ENCODE results near the gene KCTD21.
A peak's percentile ranks its signal among the peaks of the same experiment; 100 is the strongest.
"Not testable (repeated sequence)": the region's sequence is repeated elsewhere in the genome, so short reads cannot be mapped to it uniquely, and the experiment has no call there.

Gene KCTD21, protein sequence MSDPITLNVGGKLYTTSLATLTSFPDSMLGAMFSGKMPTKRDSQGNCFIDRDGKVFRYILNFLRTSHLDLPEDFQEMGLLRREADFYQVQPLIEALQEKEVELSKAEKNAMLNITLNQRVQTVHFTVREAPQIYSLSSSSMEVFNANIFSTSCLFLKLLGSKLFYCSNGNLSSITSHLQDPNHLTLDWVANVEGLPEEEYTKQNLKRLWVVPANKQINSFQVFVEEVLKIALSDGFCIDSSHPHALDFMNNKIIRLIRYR

DNA sequence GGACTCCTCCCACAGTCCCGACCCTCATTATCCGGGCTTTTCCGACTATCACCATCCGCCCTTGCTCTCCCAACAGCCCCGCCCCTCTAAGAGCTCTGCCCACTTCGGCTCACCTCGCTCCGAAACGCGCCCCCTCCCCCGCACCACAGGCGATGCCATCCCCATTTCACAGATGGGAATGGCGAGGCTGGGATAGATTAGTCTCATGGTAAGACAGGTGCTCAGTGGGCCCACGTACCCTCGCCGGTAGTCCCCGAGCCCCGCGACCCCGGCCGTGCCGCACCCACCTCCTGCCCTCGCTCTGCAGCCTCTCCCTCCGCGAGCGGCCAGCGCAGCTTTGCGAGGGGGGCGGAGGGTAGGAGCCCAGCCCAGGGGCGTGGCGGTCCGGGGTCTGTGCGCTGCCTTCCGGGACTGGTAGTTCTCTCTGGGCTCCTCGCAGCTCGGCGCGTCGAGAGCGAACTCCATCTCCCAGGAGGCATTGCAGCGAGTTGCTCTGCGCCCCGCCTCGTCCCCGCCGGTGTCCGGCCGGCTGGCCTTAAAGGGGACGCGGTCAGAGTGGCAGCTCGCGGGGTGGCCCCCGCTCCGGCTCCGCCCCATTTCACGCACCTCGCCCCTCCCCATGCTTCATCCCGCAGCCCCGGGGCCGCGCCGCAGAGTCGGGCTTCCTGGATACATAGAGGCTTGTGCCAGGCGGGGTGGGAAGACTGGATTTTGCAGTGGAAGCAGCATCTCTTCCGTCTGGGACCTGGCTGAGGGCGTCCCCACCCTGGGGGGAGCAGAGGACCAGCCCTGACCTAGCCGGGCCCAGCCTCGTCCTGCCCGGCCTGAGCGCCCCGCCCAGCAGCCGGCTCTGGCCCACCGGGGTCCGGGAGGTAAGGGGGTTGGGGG, at the start of gene KCTD21, which contains the start of gene USP35:
Gene KCTD21 (minus strand): TSS at position 341 of the 888 bp plus-strand sequence. CDS start 14,072 bp downstream, outside the sequence.
Gene USP35 (plus strand): TSS at position 634 of the 888 bp plus-strand sequence. CDS start 7,327 bp downstream, outside the sequence.
- DNase-seq = peak; percentile 98

DNA sequence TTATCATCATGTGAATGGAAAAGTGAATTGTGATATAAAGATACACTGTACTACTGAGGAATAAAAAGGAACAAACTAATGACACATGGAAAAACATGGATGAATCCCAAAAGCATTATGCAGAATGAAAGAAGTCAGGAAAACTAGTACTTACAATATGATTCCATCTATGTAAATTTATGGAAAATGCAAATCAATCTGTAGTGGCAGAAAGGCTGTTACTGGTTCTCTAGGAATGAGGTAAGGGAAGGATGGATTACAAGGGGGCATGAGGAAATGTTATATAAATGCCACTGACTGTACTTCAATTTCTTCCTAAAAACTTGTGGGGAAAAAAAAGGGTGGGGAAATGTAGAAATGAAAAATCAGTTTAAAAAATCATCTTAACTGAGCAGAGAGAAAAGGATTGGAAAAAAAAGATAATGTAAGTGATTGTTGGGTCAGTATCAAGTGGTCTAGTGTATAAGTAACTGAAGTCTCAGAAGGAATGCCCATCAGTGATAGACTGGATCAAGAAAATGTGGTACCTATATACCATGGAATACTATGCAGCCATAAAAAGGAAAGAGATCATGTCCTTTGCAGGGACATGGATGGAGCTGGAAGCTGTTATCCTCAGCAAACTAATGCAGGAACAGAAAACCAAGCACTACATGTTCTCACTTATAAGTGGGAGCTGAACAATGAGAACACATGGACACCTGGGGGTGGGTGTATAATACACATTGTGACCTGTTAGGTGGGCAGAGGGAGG, 49.0 kb upstream of the KCTD21 start:
- DNase-seq = no peak

DNA sequence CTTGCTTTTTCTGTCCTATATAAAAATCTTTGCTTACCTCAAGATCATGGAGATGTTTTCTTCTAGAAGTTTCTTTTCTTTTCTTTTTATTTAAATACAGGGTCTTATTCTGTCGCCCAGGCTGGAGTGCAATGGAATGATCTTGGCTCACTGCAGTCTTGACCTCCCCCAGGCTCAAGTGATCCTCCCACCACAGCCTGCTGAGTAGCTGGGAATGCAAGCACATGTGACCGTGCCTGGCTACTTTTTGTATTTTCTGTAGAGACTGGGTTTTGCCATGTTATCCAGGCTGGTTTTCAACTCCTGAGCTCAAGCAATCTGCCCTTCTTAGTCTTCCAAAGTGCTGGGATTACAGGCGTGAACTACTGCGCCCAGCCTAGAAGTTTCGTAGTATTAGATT, 45.6 kb upstream of the KCTD21 start:
- DNase-seq = no peak

DNA sequence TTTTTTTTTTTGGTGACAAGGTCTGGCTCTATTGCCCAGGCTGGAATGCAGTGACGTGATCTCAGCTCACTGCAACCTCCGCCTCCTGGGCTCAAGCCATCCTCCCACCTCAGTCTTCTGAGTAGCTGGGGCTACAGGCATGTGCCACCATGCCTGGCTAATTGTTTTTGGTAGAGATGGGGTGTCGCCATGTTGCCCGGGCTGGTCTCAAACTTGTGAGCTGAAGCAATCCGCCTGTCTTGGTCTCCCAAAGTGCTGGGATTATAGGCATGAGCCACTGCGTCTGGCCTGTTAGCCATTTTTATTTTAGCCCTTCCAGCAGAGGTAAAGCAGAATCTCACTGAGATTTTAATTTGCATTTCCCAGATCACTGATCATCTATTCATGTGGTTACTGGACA, 44.6 kb upstream of the KCTD21 start:
- DNase-seq = not testable (repeated sequence)

DNA sequence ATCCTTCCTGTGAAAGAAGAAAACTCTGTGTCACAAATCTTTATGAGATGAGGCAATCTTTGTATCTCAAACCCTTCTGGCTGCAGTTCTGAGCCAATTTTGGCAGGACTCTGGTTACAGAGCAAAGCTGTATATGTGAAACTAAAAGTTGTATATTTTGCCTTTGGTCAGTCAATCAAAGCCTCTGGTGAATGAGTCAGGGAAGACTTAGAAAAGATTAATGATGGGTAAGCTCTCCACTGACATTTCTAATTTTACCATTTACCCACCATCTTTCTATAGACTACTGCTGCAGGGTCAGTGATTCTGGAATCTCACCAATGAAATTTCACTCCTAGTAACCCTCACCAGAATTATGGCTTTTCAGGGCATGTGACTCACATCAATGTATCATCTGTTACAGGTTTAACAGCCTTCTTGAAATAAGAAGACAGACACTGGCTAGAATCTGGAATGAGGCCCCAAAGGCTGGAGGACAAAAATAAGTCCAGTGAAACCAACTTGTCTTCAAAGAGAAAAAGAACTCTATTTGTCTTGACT, 43.6 kb upstream of the KCTD21 start:
- DNase-seq = no peak

DNA sequence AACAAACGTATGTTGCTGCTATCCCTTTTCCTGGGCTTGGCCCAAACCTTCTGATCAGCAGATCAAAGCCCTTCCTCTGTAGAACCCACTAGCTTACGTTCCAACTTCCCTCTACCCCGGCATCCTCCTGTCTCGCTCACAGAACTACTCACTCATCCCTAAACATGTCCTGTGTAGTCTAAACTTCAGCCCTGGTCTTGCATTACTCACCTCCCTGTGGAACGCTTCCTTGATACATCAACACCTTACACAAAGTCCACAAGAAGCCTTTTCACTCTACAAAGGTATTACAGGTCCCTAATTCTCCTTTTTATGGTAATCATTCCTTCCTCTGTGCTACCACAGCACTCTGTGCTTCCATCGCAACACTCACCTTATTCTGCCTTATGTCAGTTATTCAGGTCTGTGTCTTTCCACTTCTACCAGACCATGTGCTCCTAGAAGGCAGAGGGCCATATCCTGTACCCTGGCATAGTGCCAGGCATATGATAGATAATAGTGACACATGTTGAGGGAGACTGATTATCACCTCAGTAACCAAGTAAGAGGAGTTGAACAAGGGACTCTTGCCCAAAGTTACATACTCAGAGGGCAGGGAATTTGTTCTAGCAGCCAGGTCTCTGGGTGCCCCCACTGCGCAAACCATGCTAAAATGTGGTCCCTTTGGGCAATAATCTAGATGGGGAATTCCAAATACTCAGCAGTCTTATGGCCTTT, 41.9 kb upstream of the KCTD21 start:
- no peak for DNase-seq

DNA sequence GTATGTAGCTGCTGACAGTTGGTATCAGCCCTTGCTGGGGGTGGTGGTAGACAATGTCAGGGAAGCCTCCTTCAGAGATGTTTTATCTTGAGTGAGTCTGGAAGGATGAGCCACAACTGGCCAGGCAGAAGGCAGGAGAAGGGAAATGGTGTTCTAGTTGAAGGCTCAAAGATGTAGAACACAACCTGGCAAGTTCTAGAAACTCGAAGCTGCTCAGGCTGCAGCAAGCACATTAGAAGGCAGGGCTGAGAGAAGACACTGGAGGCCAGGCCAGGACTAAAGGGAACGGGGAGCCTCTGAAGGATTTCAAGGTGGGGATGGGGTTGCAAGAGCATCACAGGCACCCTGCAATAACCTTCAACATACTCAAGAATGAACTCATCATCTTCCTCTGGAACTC, 40.7 kb upstream of the KCTD21 start:
- DNase-seq = no peak

DNA sequence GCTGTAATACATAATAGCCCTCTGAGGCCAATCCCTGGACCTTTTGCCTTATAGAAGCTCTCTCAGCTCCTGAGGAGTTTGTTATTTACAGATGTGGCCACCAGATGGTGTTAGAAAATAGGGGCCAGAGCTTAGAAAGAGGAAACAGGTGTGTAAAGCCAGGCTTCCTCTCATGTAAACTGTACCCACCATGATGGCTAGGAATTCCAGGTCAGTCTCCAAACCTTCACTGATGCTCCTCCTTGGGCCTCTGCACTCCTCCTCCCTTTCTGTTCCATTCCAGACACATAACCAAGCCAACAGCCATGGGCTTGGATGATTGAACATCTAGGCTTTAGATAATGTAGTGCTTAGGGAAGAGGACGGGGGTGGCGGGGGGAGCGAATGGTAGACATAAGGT, 40.0 kb upstream of the KCTD21 start:
- DNase-seq = peak; percentile 74

DNA sequence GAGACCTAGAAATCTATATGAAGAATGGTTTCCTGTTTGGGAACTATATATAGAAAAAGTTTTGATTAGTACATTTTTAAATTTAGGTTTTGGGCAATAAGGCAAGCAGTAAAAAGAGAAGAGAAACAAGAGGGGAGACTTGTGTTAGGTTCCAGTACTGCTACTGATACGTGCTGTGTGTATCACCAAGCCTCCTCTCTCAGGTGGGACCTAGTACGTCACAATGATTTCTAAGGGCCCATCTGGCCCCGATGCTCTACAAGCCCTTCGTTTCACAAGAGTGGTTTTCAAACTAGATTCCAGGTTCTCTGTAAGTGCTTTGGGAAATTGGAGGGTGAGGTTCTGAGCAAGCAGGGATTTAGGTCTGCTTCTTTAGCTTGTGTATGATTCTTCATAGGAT, 39.5 kb upstream of the KCTD21 start:
- DNase-seq = no peak

DNA sequence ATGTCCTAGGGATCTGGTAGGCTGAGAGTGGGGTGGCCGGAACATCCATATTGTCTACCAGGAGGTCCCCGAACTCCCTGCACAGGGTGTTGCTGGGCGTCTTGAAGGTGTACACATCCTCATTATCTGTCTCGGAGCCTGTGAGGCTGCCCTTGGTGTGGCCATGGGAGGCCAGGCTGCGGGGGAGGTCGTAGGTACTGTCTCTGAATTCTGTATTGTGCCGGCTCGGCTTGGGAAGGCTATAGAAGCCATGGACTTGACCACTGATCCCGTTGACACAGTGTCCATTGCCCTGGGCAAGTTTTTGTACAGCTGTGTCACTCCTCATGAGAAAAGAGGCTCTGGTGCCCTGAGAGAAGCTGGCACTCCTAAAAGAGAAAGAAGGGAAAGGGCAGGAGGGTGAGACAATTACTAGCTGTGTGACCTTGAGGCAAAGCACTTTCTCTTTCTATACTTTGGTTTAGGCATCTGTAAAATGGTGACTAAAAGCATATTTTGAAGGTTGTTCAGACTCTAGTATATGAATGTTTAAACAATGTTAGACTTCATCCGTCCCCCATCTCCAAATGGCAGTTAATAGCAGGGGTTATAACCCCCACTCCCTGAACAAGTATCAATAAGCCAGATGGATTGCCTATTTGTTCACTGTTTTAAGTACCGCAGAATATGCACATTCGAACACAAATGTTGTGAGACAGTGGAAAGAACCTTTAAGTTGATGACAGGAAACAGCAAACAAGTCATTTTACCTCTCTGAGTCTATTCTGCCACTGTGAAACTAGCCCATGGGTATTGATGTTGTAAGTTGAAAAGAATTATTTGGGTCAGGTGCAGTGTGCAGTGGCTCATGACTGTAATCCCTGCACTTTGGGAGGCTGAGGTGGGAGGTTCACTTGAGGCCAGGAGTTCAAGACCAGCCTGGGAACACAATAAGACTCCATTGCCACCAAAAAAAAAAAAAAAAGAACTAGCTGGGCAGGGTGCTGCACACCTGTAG, 38.6 kb upstream of the KCTD21 start:
- DNase-seq = no peak

DNA sequence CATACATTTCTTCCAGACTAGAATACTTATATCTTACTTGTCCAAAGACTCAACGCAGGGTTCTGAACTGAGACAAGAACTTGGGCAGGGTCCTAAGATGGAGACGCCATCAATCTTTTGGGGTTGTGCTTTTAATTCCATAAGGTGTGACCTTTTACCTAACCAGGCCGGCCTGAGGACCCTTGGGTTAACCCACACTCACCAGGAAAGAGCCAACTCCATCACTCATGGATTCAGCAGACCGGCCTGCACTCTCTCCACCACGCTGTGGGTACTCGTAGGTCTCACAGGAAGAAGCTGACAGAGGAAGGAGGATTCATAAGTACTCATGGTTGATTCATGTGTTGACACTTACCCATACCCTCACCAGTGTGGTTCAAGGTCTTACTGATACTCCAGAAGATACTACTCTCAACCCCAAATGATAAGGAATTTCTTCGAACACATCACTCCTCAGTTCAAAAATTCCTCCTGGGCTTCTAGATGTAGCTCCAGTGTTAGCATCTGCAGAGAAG, 36.5 kb upstream of the KCTD21 start:
- no peak for DNase-seq

DNA sequence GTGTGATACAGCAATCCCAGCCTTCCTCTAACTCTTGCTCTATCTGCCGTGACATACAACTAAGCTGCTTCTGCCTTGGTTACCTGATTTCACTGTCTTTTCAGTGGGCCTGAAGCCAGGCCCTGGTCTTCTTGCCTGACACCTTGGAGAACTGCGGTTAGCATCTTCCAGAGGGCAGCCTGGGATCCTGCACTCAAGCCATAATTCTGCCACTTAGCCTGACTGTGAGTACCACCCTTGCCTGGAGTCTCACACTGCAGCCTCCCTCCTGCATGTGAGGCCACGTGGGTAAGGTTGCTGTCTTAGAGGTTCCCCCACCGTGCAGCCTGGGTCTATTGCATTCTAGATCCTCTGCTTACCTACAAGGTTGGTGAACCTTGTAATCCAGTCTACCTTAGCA, 36.1 kb upstream of the KCTD21 start:
- DNase-seq = no peak

DNA sequence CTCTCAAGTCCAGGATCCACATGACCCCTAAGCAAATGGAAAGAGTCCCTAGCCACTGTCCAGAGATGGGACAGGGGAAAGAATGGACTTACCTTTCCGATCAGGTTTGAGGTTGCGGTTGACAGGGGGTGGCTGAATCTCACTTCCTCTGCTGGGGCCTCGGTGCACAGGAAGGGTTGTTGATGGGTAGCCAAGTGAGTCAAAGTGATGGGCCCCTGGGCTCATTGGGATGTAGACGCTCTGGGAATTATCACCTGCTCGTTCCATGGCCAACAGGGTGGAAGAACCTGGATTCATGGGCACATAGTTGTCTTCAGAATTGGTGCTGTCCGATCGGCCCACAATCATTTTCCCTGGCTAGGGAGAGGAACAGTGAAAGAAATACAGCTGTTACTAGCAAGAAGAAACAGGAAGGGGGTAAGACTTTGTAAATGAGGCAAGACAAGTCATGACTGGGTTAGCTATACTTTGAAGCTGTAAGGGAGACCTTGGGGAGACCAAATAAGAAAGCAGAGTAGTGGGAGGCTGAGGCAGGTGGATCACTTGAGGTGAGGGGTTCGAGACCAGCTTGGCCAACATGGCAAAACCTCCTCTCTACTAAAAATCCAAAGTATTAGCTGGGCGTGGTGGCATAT, 35.0 kb upstream of the KCTD21 start:
- DNase-seq = no peak

DNA sequence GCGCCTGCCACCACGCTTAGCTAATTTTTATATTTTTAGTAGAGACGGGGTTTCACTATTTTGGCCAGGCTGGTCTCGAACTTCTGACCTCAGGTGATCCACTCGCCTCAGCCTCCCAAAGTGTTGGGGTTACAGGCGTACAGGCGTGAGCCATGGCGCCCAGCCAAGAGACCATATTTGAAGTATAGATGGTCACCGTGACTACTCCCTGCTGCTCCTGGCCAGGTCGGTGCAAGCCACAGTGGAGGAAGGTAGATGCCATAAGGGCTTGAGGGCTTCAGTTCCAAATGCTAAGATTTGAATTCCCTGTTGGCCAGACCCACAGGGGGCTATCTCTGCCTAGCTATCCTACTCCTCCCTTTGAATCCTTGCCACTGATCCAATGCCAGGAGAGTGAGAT, 34.3 kb upstream of the KCTD21 start:
- not testable (repeated sequence) for DNase-seq

DNA sequence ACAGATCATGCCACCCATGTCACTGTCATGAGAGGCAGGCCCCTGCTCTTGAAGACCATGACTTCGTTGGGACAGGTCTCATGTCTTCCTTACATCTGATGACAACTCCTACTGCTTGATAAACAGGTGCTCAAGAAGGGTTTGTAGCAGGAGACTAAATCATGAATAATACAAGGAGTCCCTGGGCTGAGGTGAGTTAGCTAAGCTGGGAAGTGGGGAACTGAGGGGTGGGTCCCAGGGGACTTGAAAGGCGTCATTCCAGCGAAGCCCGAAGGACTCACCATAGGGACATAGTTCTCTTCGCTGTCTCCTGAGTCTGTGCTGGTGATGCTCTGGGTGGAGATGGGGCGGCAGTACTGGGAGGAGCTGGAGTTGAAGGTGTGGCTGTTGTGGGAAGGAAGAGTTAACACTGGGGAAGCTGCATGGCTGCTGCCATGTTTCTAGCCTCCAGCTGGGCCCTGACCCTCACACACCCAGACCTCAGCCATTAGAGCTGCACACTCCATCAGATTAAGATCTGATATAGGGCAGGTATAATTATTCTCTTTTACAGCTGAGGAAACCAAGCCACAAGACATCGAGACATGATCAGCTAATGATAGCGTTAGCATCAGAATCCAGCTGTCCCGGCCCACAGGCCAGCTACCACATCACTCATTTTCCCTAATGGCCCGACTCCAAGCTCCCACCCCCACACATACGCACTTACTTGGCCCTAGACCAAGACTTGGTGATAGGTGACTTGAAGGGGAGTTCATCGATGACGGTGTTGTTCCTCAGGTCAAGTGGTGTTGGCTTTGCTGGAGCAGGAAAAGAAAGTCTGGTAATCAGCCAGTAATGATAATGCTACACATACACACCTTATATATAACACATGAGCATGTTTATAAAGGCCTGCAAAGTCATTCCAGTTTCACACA, 33.2 kb upstream of the KCTD21 start:
- DNase-seq = no peak

DNA sequence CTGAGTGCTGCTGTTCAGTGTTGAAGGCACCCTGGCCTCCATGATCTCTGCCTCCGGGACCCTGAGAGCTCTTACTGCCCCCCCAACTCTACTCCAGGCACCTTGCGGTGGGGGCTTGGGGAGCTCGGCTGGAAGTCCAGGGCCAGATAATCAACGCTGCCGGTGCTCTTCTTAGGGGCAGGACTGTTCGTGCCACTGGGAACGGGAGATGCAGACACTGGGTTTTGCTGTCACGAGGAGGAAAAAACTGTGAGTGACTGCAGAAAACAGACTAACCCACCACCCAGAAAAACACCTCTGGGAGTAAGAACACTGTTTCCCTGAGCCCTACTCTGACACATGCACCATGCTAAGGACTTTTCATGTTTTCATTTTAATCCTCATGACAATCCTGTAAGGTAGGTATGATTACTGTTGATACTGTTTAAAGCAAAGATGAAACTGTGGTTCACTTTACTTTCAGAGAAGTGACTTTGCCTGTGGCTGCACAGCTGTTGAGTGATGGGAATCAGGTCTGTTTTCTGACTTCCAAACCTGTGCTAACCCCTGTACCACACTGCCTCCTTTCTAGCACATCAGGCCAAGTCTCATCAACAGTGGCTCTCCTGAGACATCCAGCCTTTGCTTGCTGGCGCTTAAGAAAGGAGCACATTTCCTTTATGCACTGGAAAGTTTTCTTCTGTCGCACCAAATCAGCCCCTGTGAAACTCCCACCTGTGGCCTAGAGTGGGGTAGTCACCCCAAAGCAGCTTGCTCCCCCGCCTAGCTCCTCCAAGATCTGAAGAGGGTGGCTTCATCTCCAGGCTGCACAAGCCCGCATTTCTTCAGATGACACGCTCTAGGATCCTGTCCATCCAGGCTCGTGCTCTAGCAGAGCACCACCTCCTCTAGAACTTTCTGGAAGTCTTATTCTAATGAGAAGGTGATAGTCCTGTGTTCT, 32.1 kb upstream of the KCTD21 start:
- DNase-seq = no peak

DNA sequence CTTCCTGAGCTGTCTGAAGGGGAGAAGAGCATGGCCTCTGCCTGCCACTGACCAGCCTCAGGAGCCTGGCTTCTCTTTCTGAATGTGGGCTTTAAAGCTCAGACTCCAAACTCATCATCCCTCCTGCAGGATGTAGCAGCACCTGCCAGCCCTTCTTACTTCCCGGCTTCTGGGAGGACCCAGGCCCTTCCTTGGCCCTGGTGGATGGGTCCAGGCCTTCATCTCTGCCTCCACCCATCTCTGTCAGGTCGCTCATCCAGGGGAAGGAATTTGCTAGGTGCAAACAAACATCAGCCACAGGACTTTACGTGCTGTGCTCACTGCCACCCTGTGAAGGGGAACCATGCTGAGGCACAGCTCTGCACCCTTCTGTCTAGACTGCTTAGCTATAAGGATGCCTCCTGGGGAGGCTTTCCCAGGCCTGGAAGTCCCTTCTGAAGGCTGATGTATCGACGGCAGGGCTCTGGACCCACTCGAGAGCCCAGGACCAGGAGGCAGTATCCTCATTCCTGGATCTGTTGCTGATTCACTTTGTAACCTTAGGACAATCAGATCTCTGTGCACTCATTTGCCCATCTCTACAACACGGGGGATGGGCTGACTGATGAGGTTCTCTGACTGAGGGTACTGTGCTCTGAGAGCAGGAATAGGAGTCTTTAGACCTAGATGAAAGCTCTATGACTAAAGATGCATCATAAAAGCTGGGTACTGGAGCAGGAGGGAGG, 31.2 kb upstream of the KCTD21 start:
- DNase-seq = no peak
